HG02678 (cell line): ENCODE measurements around the gene MED13L.

Experiments used
- ATAC-seq: cut with Tn5 transposase; IDR thresholded peaks from one replicate; pipeline ENCODE4 v1.9.1; 2021; ENCODE audit warnings: mild to moderate bottlenecking, moderate library complexity; ENCODE audit not compliant: unreplicated experiment

The MED13L gene

GRCh38 chr12:116159593-116160200, 117.8 kb downstream of the MED13L start:
- no peak for ATAC-seq

GRCh38 chr12:116159175-116159574, 118.3 kb downstream of the MED13L start:
- no peak for ATAC-seq

GRCh38 chr12:116157845-116158267, 119.6 kb downstream of the MED13L start:
- ATAC-seq, result no peak

- ATAC-seq, result no peak
These were observed 120.9 kb downstream of the MED13L start for GRCh38 chr12:116156614-116157013.

GRCh38 chr12:116155383-116155782, 122.1 kb downstream of the MED13L start:
- no peak for ATAC-seq

- no peak for ATAC-seq
These were observed 123.5 kb downstream of the MED13L start for GRCh38 chr12:116153983-116154382.

GRCh38 chr12:116153113-116153512, 124.4 kb downstream of the MED13L start:
- ATAC-seq, result no peak

- ATAC-seq, result no peak
These were observed 125.2 kb downstream of the MED13L start for GRCh38 chr12:116152268-116152667.

- no peak for ATAC-seq
These were observed 127.0 kb downstream of the MED13L start for GRCh38 chr12:116150452-116150851.

- ATAC-seq, result no peak
These were observed 127.5 kb downstream of the MED13L start for GRCh38 chr12:116150001-116150400.

GRCh38 chr12:116148844-116149243, 128.6 kb downstream of the MED13L start:
- no peak for ATAC-seq

- no peak for ATAC-seq
These were observed 131.1 kb downstream of the MED13L start for GRCh38 chr12:116146386-116146785.

GRCh38 chr12:116145451-116145850, 132.0 kb downstream of the MED13L start:
- ATAC-seq, result no peak

GRCh38 chr12:116144384-116144783, 133.1 kb downstream of the MED13L start:
- ATAC-seq, result peak; percentile 52

- ATAC-seq, result peak; percentile 29
These were observed 133.6 kb downstream of the MED13L start for GRCh38 chr12:116143909-116144308.

GRCh38 chr12:116142936-116143898, 134.3 kb downstream of the MED13L start:
- peak; percentile 40 for ATAC-seq

- no peak for ATAC-seq
These were observed 135.7 kb downstream of the MED13L start for GRCh38 chr12:116141833-116142162.

GRCh38 chr12:116141110-116141832, 136.2 kb downstream of the MED13L start:
- no peak for ATAC-seq

- no peak for ATAC-seq
These were observed 137.0 kb downstream of the MED13L start for GRCh38 chr12:116140529-116140928.

- no peak for ATAC-seq
These were observed 138.7 kb downstream of the MED13L start for GRCh38 chr12:116138781-116139180.

- no peak for ATAC-seq
These were observed 139.1 kb downstream of the MED13L start for GRCh38 chr12:116138364-116138763.

GRCh38 chr12:116137318-116137717, 140.2 kb downstream of the MED13L start:
- ATAC-seq, result no peak
